H1 (cell line): ENCODE data around the gene LITAF. TPM values are rescaled to one million over a fixed set of nuclear protein-coding genes. Genes with fewer than 3 reads are reported as not detected.

Experiments used
- ATF2 ChIP-seq: IDR thresholded peaks from 2 replicates; pipeline ENCODE4 v1.6.1; 2012; ENCODE audit warnings: low read length, inconsistent platforms
- RFX5 ChIP-seq: IDR thresholded peaks from 2 replicates; pipeline ENCODE4 v1.6.1; 2011; ENCODE audit warnings: low read depth, low read length, improper control_type of control experiment, borderline replicate concordance
- TCF12 ChIP-seq: IDR thresholded peaks from 2 replicates; pipeline ENCODE4 v1.6.1; 2011; ENCODE audit warnings: low read depth, mild to moderate bottlenecking, low read length
- polyA plus RNA-seq, 7 experiments: library from polyadenylated mRNA; depleted of rRNA in 3 of 7; stranded (reverse) in 5 of 7; unstranded in 2 of 7; fragments of >200 nt in 5 of 7; fragments of 200-250 nt in 2 of 7; gene quantifications; 1 replicate in 5 of 7; 2 replicates in 1 of 7; 4 replicates in 1 of 7; pipeline versions ENCODE4 v1.2.1 to v1.2.3, GENCODE V29; 2011 to 2013; ENCODE audit warnings: missing spikeins in 2 of 7, mixed read lengths in 2 of 7
- total RNA-seq: library from RNA; stranded (reverse); fragmentation: NEBNext Ultra II Directional; extraction: Animal tissue kit (Norgen Biotek cat#: 25700); gene quantifications from 2 replicates; pipeline ENCODE4 v1.2.1, GENCODE V29; 2021

LITAF gene
- total and polyA plus RNA-seq, 2 of the 8 experiments (the other 6 are each of a cell fraction or from before 2014, with no cell fraction given), result 165 to 205 TPM

- no peak for TF ChIP-seq ATF2
- no peak for TF ChIP-seq RFX5
- TF ChIP-seq TCF12, result no peak
These were observed 24.9 kb downstream of the LITAF start (continued) for GRCh38 chr16:11561856-11562255.
